Measurements from ENCODE around the gene WDR47. TPM values are rescaled to one million over a fixed set of nuclear protein-coding genes. Genes with fewer than 3 reads are reported as not detected.
"Not testable (repeated sequence)": the region's sequence is repeated elsewhere in the genome, so short reads cannot be mapped to it uniquely, and the experiment has no call there.

The WDR47 gene
- total RNA-seq, 1 experiment from 2014 or later = 8.0 TPM

- DNase-seq = no peak
- H3K4me3 ChIP-seq (ENCODE audit: insufficient read depth, low read depth, low read length) = peak overlapping the region; percentile 96
- H3K27me3 ChIP-seq (ENCODE audit: control insufficient read depth, insufficient read depth, low read length) = peaks cover 3% of the 10 kb centered on the region; the same call in 1 of the 2 replicates
- H3K36me3 ChIP-seq (replicated peaks; ENCODE audit: control insufficient read depth, insufficient read depth, low read length) = no peaks in the 10 kb centered on the region
Measured at GRCh38 chr1:108962681-108963051, 79.2 kb downstream of the WDR47 start.

DNA sequence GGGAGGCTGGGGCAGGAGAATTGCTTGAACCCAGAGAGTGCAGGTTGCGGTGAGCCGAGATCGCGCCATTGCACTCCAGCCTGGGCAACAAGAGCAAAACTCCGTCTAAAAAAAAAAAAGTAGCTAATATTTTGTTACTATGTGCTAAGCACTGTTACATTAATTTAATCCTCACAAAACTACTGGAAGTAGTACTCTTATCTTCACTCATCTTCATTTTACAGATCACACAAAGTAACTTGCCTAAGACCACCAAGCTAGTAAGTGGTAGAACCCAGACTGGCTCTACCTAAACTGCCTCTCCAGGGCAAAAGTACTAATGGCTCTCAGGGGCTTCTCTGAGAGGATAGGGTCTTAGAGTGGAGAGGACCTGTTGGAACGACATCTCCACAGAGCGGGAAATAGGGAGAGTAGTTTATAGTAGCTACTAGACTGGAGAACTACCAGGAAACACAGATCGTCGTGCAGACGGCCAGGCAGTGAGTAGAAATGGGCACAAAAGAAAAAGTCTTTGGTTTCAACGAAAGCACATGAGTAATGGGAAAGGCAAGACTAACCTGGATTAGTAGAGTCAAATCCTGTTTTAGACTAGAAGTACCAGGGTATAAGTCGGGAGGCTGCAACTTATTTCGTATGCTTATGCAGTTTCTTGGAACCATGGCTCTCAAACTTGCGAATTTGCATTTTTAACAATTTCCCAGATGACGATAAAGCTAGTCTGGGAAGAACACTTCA lies 80.0 kb downstream of the WDR47 start:
- Histone ChIP-seq H3K36me3 (replicated peaks; ENCODE audit: control insufficient read depth, insufficient read depth, low read length) (no peaks in the 10 kb centered on the region), H3K4me3 (ENCODE audit: insufficient read depth, low read depth, low read length) (peak overlapping the region; percentile 96), H3K27me3 (ENCODE audit: control insufficient read depth, insufficient read depth, low read length) (peaks cover 3% of the 10 kb centered on the region; the same call in 1 of the 2 replicates)
- DNase-seq = no peak

DNA sequence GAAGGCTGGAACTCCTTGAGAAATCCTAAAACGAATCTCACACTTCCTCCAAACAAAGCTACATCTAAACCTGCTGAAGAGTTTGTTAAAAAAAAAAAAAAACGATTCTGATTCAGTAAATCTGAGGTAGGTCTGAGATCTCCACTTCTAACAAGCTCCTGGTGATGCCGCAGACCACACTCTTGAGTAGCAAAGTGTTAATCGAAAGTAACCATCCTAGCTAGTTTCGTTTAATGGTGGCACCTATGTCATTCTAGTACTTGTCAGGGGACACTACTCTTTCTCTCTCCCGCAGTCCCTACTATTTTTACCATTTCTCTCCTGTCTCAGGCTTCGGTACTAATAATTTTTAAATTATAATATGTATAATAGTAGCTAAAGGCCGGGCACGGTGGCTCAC lies 80.7 kb downstream of the WDR47 start:
- Histone ChIP-seq H3K27me3 (ENCODE audit: control insufficient read depth, insufficient read depth, low read length) (peaks cover 3% of the 10 kb centered on the region; the same call in 1 of the 2 replicates), H3K36me3 (replicated peaks; ENCODE audit: control insufficient read depth, insufficient read depth, low read length) (no peaks in the 10 kb centered on the region), H3K4me3 (ENCODE audit: insufficient read depth, low read depth, low read length) (no peak overlapping the region)
- no peak for DNase-seq

DNA sequence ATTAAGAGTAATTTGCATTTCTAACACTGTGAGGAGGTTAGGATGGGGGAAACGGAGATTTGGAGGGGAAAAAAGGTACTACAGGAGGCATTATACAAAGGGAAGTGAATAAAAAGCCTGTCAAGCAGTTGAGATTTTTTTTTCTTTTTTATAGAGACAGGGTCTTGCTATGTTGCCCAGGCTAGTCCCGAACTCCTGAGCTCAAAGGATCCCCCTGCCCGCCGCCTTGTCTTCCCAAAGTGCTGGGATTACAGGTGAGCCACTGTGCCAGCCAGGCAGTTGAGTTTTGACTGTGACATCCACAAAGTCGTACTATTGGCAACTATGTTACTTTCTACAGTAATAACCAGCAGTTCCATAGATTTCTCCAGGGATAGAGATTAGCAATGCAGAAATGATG lies 81.2 kb downstream of the WDR47 start:
- no peak overlapping the region for H3K4me3 ChIP-seq (ENCODE audit: insufficient read depth, low read depth, low read length)
- DNase-seq = no peak
- H3K27me3 ChIP-seq (ENCODE audit: control insufficient read depth, insufficient read depth, low read length) = peaks cover 3% of the 10 kb centered on the region; the same call in 1 of the 2 replicates
- H3K36me3 ChIP-seq (replicated peaks; ENCODE audit: control insufficient read depth, insufficient read depth, low read length) = no peaks in the 10 kb centered on the region; the same call in 1 of the 2 replicates

DNA sequence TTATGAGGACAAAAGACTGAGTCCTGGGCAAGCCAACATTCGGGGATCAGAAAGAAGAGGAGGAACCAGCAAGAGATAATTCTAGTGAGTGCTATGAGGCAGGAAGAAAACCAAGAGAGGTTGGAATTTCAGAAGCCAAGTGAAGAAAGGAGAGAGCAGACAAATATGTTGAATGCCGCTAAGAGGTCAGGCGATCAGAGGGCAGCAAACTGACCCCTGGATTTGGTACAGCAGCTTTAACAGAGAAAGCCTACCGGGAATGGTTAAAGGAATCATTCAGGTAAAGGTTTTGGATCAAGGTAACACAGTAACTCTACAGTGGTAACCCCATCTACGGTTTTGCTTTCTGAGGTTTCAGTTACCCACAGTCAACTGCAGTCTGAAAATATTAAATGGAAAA lies 84.0 kb downstream of the WDR47 start:
- Histone ChIP-seq H3K36me3 (replicated peaks; ENCODE audit: control insufficient read depth, insufficient read depth, low read length) (peaks cover 1% of the 10 kb centered on the region; the same call in 1 of the 2 replicates), H3K4me3 (ENCODE audit: insufficient read depth, low read depth, low read length) (no peak overlapping the region), H3K27me3 (ENCODE audit: control insufficient read depth, insufficient read depth, low read length) (no peaks in the 10 kb centered on the region)
- DNase-seq = no peak

DNA sequence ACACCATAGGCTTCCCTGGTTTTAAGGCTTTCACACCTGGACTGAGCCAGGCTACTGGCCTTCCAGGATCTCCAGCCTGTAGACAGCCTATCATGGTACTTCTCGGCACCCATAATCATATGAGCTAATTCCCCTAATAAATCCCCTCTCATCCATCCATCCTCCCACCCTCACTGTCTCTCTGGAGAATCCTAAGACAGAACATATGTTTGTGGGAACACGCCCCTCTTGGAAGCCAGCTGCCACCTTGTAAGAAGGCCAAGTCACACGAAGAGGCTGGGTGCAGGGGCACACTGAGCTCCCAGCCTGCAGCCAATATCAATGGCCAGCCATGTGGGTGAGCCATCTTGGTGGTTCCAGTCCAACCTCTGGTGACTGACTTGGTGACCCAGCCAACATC lies 86.0 kb downstream of the WDR47 start:
- H3K36me3 ChIP-seq (replicated peaks; ENCODE audit: control insufficient read depth, insufficient read depth, low read length) = peaks cover 1% of the 10 kb centered on the region; the same call in 1 of the 2 replicates
- H3K27me3 ChIP-seq (ENCODE audit: control insufficient read depth, insufficient read depth, low read length) = no peaks in the 10 kb centered on the region
- no peak for DNase-seq
- no peak overlapping the region for H3K4me3 ChIP-seq (ENCODE audit: insufficient read depth, low read depth, low read length)

DNA sequence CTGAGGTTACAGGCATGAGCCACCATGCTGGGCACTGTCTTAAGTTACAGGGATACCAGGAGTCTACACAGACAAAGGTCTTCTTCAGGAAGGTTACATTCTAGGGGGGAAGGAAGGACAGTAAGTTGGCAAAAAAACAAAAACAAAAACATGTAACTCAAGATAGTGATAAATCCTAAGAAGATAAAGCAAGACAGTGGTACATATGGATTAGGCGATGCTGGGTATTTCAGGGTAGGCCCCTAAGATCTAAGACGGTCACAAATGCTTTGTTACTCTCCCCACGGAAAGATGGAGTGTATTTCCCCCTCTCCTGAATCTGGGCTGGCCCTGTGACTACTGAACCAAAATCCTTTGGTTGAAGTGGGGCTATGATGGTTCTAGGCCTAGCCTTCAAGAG lies 86.8 kb downstream of the WDR47 start:
- no peak for DNase-seq
- Histone ChIP-seq H3K4me3 (ENCODE audit: insufficient read depth, low read depth, low read length) (no peak overlapping the region), H3K27me3 (ENCODE audit: control insufficient read depth, insufficient read depth, low read length) (no peaks in the 10 kb centered on the region), H3K36me3 (replicated peaks; ENCODE audit: control insufficient read depth, insufficient read depth, low read length) (peaks cover 1% of the 10 kb centered on the region; the same call in 1 of the 2 replicates)

GRCh38 chr1:108953452-108953851 lies 88.5 kb downstream of the WDR47 start:
- DNase-seq = no peak
- H3K36me3 ChIP-seq (replicated peaks; ENCODE audit: control insufficient read depth, insufficient read depth, low read length) = peaks cover 1% of the 10 kb centered on the region; the same call in 1 of the 2 replicates
- H3K27me3 ChIP-seq (ENCODE audit: control insufficient read depth, insufficient read depth, low read length) = no peaks in the 10 kb centered on the region
- H3K4me3 ChIP-seq (ENCODE audit: insufficient read depth, low read depth, low read length) = no peak overlapping the region

DNA sequence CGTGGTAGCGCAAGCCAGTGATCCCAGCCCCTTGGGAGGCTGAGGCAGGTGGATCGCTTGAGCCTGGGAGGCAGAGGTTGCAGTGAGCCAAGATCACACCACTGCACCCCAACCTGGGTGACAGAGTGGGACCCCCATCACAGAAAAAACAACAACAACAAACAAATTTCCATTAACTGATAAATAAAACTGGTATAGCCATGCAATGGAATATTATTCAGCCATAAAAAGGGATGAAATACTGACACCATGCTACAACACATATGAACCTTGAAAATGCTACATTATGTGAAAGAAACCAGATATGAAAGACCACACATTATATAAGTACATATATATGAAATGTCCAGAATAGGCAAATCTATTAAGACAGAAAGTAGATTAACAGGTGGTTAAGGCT lies 90.7 kb downstream of the WDR47 start:
- no peak for DNase-seq
- Histone ChIP-seq H3K27me3 (ENCODE audit: control insufficient read depth, insufficient read depth, low read length) (no peaks in the 10 kb centered on the region), H3K4me3 (ENCODE audit: insufficient read depth, low read depth, low read length) (no peak overlapping the region), H3K36me3 (replicated peaks; ENCODE audit: control insufficient read depth, insufficient read depth, low read length) (peaks cover 2% of the 10 kb centered on the region; the same call in 1 of the 2 replicates)

DNA sequence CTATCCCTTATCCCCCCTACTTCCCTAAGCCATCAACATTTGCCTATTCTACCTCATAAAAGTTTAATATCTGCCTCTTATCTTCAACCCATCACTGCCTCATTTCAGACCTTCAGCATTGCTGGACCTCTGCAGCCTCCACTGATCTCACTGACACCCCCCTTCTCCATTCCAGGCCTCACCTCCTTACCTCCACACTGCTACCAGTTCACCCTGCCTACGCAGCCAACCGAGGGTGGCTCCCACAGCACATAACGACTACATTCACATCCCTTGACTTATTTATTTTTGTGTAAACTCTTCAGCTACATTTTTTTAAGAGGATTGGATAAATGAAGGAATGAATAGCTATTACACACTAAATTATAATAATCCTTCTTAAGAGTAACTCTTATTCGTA lies 92.9 kb downstream of the WDR47 start:
- DNase-seq = peak; percentile 38

DNA sequence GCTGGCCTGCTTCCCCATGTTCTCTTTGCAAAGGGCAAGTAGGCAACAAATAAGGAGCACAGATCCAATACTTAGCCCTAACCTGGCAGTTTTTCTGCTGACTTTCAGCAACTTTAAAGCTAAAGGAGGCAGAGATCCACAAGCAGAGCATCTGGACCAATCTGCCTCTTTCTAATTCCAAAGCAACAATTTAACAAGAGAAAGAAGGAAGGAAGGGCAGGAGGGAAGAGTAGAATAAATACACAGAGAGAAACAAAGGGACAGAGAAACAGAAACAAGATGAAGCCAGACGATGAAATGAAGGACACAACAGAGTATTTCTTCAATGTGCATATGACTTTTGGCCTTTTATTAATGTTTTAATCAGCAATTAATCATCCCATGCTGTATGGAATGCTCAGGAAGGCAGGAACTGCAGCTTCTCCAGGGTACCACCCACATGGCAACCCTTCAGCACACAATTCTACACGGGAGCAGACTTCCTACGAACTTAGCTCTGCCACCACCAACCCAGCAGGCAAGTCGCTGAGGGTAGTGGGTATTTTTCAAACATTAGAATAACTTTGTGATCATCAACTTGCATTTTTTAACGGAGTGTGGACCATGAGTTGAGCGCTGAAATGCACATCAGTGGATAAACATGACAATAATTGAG lies 93.9 kb downstream of the WDR47 start:
- DNase-seq = peak; percentile 33
- H3K4me3 ChIP-seq (ENCODE audit: insufficient read depth, low read depth, low read length) = no peak overlapping the region

More for the DNA sequence above, 92.9 kb downstream of the WDR47 start:
- H3K27me3 ChIP-seq (ENCODE audit: control insufficient read depth, insufficient read depth, low read length) = no peaks in the 10 kb centered on the region
- H3K4me3 ChIP-seq (ENCODE audit: insufficient read depth, low read depth, low read length) = no peak overlapping the region
- H3K36me3 ChIP-seq (replicated peaks; ENCODE audit: control insufficient read depth, insufficient read depth, low read length) = 0 out of 2 replicates have a peak, but pooled peaks cover 3% of the 10 kb centered on the region

GRCh38 chr1:108936170-108936569 lies 105.7 kb downstream of the WDR47 start:
- Histone ChIP-seq H3K36me3 (replicated peaks; ENCODE audit: control insufficient read depth, insufficient read depth, low read length) (peaks cover 29% of the 10 kb centered on the region), H3K27me3 (ENCODE audit: control insufficient read depth, insufficient read depth, low read length) (no peaks in the 10 kb centered on the region), H3K4me3 (ENCODE audit: insufficient read depth, low read depth, low read length) (no peak overlapping the region)
- no peak for DNase-seq

More for the DNA sequence above, 93.9 kb downstream of the WDR47 start:
- H3K36me3 ChIP-seq (replicated peaks; ENCODE audit: control insufficient read depth, insufficient read depth, low read length) = 0 out of 2 replicates have a peak, but pooled peaks cover 6% of the 10 kb centered on the region
- no peaks in the 10 kb centered on the region for H3K27me3 ChIP-seq (ENCODE audit: control insufficient read depth, insufficient read depth, low read length)

DNA sequence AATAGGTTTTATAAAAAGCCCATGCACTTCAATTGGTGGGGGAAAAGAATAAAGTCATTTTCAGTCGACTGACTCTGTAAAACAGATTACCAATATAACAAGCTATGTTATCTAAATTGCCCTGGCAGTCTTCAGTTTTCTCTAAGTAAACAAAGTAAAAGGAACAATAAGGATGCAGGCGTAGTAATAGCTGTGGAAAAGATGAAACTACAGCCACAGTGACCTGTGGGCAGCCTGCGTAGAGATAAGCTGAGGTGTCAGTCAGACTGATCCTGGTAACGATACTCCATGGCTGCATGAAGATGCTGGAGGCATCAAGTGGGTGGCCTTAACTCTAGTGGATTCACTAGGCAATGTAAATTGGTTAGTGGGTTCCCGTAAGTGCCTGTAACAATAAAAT lies 108.0 kb downstream of the WDR47 start:
- H3K27me3 ChIP-seq (ENCODE audit: control insufficient read depth, insufficient read depth, low read length) = no peaks in the 10 kb centered on the region
- no peak overlapping the region for H3K4me3 ChIP-seq (ENCODE audit: insufficient read depth, low read depth, low read length)
- H3K36me3 ChIP-seq (replicated peaks; ENCODE audit: control insufficient read depth, insufficient read depth, low read length) = peaks cover 33% of the 10 kb centered on the region

GRCh38 chr1:108927565-108927964 lies 114.3 kb downstream of the WDR47 start:
- H3K27me3 ChIP-seq (ENCODE audit: control insufficient read depth, insufficient read depth, low read length); DNase-seq; H3K4me3 ChIP-seq (ENCODE audit: insufficient read depth, low read depth, low read length): not testable (repeated sequence)
- H3K36me3 ChIP-seq (replicated peaks; ENCODE audit: control insufficient read depth, insufficient read depth, low read length) = peaks cover 22% of the 10 kb centered on the region

More for the DNA sequence above, 108.0 kb downstream of the WDR47 start:
- no peak for DNase-seq

GRCh38 chr1:108925920-108926319 lies 116.0 kb downstream of the WDR47 start:
- no peak for DNase-seq
- Histone ChIP-seq H3K36me3 (replicated peaks; ENCODE audit: control insufficient read depth, insufficient read depth, low read length) (peaks cover 18% of the 10 kb centered on the region), H3K4me3 (ENCODE audit: insufficient read depth, low read depth, low read length) (no peak overlapping the region)

More at GRCh38 chr1:108925920-108926319, 116.0 kb downstream of the WDR47 start:
- no peaks in the 10 kb centered on the region for H3K27me3 ChIP-seq (ENCODE audit: control insufficient read depth, insufficient read depth, low read length)

Measured in H7 (cell line).